ENCODE measurements around the gene FHAD1.

Gene FHAD1

GRCh38 chr1:15246960-15247614 is at the start of gene FHAD1:
Gene FHAD1, plus strand, starts transcription at chr1:15247223. Its CDS starts 4,562 bp downstream, at chr1:15251785.
- DNase-seq (ENCODE audit: low spot score): peak; percentile 91

GRCh38 chr1:15197591-15198447 is 49.2 kb upstream of the FHAD1 start:
- DNase-seq (ENCODE audit: low spot score): no peak

DNA sequence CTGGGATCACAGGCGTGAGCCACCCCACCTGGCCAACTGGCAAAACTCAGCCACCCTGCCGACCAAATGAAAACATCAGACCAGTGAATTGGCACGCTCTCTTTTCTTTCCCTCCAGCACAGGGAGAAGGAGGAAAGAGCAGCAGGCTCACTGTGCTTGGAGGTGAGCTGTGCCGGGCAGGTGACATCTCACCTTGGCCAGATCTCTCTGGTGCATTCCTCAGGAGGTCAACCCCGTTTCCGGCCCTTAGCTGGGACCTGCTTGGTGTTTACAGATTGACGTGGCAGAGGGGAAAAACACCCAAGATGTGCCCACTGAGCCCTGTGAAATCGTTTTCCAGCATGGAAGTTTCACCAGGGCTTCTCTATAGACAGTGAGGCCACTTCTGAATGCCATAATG is 48.3 kb upstream of the FHAD1 start:
- no peak for DNase-seq (ENCODE audit: low spot score)

DNA sequence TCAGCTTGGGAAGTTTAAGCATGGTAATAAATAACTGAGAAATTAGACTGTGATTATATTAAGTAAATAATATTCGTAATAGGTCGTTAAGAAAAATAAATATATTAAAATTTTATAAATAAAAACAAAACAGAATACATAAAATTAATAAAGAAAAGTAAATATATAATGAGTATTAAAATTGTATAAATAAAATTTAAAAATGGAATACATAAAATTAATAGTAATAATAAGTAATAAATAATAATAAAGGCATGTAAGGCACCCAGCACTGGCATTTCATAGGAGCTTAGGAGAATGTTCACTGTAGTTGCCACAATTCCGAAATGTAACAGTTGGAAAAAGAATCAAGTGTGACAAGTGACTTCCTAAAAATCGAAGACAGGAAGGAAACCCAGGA is 45.8 kb upstream of the FHAD1 start:
- no peak for DNase-seq (ENCODE audit: low spot score)

DNA sequence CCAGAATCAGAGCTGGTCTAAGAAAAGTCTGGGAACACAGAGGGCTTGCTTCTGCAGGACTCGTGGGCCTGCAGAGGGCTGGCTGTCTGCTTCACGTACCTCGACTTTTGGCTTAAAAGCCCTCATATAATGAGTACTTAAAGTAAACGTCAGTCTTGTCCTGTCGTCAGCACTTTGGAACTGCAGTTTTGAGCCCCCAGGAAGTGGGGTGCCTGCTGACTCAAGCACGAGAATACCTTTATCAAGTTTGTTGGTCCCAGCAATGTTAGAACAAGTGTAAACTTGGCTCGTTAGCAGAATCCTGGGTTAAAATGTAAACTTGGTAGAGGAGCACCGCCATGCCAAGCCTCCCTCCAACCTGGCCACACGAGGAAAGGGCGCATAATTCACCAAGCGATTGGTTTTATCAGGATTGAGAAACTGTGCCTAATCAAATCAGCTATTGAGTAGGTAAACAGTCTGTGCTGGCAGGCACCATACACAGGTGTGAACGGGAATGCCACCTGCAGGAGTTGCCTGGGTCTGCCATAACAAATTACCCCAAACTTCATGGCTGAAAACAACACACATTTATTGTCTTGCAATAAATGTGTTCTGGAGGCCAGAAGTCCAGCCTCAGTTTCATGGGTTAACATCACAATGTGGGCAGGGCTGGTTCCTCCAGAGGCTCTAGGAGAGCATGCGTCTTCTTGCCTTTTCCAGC is 45.0 kb upstream of the FHAD1 start:
- DNase-seq (ENCODE audit: low spot score): no peak

DNA sequence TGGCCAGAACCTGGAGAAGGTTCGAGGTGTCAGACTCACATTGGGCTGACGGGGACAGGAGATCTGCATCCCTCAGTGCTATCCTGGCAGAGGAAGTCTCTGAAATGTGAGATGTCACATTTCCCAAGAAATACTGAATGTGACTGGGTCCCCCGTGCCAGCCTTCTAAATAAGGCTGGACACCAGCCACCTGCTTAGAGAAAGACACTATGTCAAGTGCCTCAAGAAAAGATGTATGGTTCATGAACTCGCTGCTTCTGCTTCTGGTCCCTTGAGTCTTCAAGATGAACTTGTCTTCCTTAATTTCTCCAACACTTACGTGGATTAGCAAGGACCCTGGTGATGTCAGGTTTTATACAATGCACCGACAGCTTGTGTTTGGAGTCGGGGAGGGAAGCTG is 42.1 kb upstream of the FHAD1 start:
- DNase-seq (ENCODE audit: low spot score): no peak

DNA sequence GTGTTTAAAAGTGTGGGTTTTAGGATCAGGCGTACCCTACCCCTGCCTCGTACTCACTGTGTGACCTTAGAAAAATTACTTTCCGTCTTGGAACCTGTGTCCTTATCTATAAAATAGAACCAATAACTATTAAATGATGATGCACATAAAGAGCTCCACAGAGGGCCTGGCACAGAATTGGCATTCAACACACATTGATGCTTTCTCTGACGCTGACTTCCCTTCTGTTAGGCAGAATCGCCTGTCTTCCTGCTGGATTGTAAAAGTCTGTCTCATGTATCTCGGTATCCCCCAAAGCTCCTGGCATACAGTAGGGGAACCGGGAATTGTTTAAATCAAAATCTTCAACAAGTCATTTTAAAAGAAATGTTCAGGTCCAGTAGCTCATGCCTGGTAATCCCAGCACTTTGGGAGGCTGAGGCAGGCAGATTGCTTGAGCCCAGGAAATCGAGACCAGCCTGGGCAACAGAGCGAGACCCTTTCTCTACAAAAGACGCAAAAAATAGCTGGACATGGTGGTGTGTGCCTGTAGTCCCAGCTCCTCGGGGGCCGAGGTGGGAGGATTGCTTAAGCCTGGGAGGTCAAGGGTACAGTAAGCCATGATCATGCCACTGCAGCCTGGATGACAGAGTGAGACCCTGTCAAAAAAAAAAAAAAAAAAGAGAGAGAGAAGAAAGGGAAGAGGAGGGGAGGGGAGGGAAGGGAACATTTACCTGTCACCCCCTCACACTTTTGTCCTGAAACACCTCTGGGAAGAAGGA is 41.3 kb upstream of the FHAD1 start:
- DNase-seq (ENCODE audit: low spot score): no peak

DNA sequence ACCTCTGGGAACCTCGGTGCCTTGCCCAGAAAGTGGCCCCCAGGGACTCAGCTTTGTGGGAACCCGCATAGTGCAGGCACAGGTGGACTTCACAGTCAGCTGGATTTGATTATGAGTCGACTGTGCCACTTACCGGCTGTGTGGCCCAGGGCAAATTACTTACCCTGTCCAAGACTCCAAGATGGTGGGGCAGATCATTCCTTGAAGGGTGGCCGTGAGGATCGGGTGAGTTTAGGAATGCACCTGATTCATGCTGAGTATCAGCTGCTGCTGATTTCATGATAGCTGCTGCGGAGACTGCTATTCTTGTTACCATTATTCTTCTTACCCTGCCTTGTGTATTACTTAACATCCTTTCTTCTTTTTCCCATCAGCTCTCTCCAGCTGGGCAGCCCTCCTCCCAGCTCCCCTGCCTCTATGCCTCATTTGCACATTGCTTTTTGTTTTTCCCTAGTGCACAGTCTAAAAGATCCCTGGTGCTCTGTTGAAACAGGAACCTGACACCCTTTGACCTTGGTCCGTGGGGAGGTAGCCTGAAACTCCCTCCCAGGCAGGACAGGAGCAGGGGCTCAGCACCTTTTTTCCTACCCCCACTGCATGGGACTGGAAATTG is 40.5 kb upstream of the FHAD1 start:
- DNase-seq (ENCODE audit: low spot score): no peak

DNA sequence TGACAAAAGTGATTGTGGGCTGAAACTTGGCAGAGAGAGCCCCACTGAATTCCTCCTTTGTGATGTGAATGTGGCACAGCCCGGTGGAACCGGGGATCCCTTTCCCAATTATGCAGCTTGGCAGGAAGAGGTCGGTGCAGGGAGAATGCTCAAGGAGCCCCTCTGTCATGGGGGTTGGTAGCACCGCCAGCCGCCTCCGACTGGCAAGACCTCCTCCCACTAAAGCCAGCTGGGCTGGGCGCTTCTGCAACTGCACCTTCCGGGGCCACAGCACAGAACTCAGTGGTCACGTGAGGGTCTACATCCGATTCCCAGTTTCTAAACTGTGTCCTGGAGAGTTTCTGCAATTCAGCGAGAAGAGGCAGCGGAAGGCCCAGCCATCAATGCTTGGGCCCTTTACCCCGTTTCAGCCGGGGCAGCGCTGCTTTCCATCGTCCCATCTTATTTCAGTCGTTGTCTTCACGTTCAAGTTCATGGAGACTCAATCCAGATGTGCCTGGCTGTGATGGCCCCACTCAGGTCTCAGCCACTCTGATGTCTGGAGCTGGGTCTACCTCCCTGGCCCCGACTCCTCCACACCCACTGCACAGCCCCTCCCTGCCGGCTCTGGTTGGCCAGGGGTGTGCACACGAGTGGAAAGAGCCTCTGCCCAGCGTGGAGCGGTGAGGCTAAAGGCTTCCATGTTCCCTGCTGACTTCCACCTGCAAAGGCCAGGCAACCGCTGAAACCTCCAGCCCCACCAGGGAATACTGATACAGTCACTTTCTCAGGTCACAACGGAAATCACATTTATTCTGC is 39.8 kb upstream of the FHAD1 start:
- no peak for DNase-seq (ENCODE audit: low spot score)

DNA sequence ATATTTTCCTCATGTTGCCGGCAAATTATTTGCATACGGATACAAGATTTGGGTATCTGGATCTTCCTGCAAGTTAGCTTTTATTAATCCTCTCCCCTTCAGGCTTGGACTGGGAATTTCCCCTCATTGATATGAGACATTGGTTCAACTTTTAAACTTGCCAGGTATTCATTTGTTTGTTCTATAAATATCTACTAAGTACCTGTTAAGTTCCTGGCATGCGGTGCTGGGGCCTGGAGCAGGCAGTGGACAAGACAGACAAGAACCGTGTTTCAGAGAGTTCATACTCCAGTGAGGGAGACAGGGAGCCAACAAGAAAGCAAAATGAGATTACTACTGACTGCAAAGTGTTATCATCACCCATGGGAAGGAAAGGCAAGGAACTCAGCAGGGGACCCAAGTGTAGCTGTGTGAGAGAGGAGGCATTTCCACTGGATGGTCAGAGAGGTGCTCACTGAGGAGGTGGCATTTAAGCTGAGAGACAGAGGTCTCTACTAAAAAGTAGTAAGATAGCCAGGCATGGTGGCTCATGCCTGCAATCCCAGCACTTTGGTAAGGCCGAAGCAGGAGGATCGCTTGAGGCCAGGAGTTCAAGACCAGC is 39.1 kb upstream of the FHAD1 start:
- DNase-seq (ENCODE audit: low spot score): no peak

GRCh38 chr1:15210651-15211375 is 36.2 kb upstream of the FHAD1 start:
- DNase-seq (ENCODE audit: low spot score): no peak

- DNase-seq (ENCODE audit: low spot score): no peak
Observed at GRCh38 chr1:15211424-15211823, 35.6 kb upstream of the FHAD1 start.

- no peak for DNase-seq (ENCODE audit: low spot score)
Observed at GRCh38 chr1:15212216-15212953, 34.6 kb upstream of the FHAD1 start.

- DNase-seq (ENCODE audit: low spot score): no peak
Observed at GRCh38 chr1:15212954-15213291, 34.1 kb upstream of the FHAD1 start.

- DNase-seq (ENCODE audit: low spot score): no peak
Observed at GRCh38 chr1:15213341-15213821, 33.6 kb upstream of the FHAD1 start.

DNA sequence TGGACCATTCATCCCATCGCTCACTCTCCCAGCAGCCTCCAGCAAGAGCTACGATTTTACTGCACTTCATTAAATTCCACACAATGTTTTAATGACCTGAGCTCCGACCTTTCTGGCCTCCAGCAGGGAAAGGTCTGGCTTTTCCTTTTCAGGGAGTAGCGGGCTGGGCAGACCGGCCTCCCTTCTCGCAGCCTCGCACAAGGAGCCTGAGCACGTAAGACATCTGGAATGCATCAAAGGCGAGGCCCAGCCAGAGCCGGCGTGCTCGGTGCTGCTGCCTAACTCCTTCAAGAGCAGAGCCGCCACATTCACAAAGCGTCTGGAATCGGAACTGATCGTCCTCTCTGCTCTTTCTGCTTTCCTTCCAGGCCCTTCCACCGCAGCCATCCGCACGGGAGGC is 32.5 kb upstream of the FHAD1 start:
- peak; percentile 86 for DNase-seq (ENCODE audit: low spot score)

DNA sequence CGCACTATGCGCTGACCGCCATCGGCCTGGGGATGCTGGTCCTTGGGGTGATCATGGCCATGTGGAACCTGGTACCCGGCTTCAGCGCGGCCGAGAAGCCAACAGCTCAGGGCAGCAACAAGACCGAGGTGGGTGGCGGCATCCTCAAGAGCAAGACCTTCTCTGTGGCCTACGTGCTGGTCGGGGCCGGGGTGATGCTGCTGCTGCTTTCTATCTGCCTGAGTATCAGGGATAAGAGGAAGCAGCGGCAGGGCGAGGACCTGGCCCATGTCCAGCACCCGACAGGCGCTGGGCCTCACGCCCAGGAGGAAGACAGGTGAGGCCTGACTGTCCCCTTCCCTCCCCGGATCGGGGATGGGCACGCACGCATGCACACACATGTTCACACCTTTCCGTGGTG is 31.9 kb upstream of the FHAD1 start:
- DNase-seq (ENCODE audit: low spot score): no peak

GRCh38 chr1:15217654-15218053 is 29.4 kb upstream of the FHAD1 start:
- no peak for DNase-seq (ENCODE audit: low spot score)

Data from ecto neural progenitor cell (in vitro differentiated cells).